Stimulated activated CD4-positive, alpha-beta T cell treated with anti-CD3 and anti-CD28 coated beads, TNF-alpha, amount 100 ng/mL, for 4 hours (primary cell): ENCODE data around the gene ERO1B.

Source experiments
- DNase-seq, 3 experiments: peaks; one replicate each; pipeline ENCODE4 v3.0.0-alpha.2; 2020; ENCODE audit warnings: low read depth in 3 of 3

Gene ERO1B

GRCh38 chr1:236297161-236297560, 15.4 kb upstream of the ERO1B start:
- no peak for DNase-seq

DNA sequence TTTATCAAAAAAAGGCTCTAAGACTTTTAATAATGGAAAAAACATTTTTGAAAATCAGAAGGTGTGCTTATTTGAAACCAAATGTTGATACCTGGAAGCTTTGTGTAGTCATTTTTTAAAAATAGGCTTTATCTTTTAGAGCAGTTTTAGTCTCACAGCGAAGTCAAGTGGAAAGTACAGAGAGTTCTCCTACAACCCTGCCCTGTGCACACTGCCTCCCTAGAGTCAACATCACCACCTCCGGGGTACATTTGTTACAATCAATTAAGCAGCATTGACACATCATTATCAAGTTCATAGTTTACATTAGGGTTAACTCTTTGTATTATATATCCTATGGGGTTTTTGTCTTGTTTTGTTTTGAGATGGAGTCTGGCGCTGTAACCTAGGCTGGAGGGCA, 10.7 kb upstream of the ERO1B start:
- DNase-seq, result no peak

- DNase-seq, result no peak
These were observed 7.9 kb upstream of the ERO1B start for GRCh38 chr1:236289492-236290131.

DNA sequence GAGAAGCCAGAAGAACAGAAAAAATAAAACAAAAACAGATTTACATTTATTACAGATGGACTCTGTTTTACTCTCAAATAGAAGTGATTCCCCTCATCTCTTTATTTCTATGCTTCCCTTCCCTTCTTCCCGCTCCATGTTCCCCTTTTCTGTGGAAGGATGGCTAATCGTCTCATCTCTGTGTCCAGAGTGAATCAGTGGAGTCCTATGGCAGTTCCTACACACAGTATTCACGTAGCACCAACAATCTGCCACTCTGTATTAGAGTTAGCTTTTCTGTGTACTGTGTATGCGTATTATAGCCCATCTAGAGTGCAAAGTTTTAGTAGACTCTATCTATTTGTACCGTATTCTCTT, 6.8 kb upstream of the ERO1B start:
- no peak for DNase-seq

- no peak for DNase-seq
These were observed 6.2 kb upstream of the ERO1B start for GRCh38 chr1:236287757-236288619.

DNA sequence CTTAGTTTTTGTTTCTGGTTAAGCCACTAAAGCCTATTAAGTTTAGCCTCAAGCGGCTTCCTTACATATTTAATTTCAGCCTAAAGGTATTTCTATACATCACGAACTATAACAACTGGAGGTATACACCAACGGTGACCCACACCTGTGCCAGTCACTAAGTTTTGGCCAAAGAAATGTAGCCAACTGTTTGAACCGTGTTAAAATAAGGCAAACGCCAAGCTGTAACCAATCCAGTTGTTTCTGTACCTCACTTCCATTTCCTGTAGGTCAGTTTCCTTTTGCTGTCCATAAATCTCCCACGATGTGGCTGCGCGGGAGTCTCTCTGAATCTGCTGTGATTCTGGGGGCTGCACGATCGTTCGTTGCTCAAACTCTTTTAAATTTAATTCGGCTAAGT, 5.6 kb upstream of the ERO1B start:
- no peak for DNase-seq

DNA sequence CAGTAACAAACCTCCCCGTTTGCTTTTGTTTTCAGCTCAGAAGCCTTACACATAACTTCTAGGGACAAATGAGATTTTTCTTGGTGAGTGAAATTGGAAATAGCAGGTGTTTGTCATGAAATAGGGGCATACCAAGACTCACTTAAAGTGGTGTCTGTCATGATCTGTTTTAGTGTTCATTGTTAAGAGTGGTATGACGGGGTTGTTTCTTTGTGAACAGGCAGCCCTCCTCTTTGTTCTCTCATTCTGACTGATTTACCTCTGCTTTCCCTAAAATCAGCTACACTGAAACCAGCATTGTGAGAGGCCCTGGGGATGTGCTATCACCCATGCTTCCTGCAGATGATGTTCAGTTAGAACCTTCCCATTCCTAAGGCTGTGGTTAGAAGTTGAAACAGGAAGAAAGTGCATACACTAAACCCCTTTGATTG, 2.5 kb upstream of the ERO1B start:
- DNase-seq, result no peak

GRCh38 chr1:236282719-236283118, 961 bp upstream of the ERO1B start:
- no peak for DNase-seq

GRCh38 chr1:236282425-236282716, 613 bp upstream of the ERO1B start:
- no peak for DNase-seq

- peak in 1 of 3 experiments; percentile 5 for DNase-seq
These were observed 532 bp downstream of the ERO1B start for GRCh38 chr1:236281198-236281653.

- peak in 1 of 3 experiments; percentile 5 for DNase-seq
These were observed 1.1 kb downstream of the ERO1B start for GRCh38 chr1:236280438-236281197.

- DNase-seq, result no peak
These were observed 6.2 kb downstream of the ERO1B start for GRCh38 chr1:236275586-236275985.

GRCh38 chr1:236275061-236275460, 6.7 kb downstream of the ERO1B start:
- DNase-seq, result no peak

DNA sequence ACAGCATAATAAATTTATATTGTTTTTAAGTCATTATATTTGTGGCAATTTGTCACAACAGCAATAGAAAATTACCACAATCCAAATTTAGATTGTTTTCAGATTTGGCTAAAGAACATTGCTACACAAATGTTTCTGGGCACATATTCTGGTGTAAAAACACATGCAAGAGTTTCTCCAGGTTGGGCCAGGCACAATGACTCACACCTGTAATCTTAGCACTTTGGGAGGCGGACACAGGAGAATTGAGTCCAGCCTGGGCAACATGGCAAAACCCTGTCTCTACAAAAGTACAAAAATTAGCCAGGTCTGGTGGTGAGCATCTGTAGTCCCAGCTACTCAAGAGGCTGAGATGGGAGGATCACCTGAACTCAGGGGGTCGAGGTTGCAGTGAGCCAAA, 8.4 kb downstream of the ERO1B start:
- no peak for DNase-seq

GRCh38 chr1:236269439-236269838, 12.3 kb downstream of the ERO1B start:
- no peak for DNase-seq

- DNase-seq, result no peak
These were observed 19.9 kb downstream of the ERO1B start for GRCh38 chr1:236261898-236262297.

DNA sequence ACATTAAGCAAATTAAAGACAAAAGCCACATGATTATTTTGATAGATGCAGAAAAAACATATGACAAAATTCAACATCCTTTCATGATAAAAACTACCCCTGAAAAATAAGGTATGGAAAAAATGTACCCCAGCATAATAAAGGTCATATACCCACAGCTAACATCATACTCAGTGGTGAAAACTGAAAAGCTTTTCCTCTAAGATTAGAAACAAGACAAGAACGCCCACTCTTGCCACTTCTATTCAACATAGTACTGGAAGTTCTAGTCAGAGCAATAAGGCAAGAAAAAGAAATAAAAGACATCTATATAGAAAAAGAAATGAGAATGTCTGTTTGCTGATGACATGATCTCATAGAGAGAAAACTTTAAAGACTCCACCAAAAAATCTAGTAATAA, 20.7 kb downstream of the ERO1B start:
- no peak for DNase-seq

GRCh38 chr1:236259043-236259442, 22.7 kb downstream of the ERO1B start:
- no peak for DNase-seq

DNA sequence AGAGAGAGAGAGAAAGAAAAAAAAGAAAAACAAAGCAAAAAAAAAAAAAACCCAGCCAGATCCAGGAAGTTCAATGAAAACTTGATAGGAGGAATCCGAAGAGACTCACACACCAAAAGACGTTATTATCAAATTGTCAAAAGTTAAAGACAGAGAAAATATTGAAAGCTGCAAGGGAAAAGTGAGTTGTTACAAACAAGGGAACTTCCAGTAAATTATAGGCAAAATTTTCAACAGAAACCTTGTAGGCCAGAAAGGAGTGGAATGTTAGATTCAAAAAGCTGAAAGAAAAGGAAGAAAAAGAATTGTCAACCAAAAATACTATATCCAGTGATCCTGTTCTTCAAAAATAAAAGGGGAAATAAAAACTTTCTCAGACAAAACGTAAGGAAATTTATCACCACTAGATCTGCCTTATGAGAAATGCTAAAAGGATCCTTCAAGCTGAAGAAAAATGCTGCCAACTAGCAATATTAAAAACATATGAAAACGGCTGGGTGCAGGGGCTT, 23.6 kb downstream of the ERO1B start:
- no peak for DNase-seq

DNA sequence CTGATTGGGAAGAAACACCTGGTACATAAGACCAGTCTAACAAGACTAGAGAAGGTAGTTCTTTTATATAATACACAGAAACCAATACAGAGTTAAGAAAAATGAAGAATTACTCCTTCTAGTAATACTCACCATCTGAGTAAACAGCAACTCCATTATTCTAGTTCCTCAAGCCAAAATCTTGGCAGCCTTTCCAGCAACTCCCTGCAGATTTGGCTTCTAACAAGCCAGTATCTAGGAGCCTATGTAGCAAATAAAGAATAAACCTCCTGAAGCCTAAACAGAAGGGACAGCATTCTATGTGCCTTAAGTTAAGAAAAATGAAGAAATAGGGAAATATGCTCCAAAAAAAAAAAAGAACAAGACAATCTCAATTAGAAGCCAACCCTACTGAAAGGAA, 24.5 kb downstream of the ERO1B start:
- no peak for DNase-seq

DNA sequence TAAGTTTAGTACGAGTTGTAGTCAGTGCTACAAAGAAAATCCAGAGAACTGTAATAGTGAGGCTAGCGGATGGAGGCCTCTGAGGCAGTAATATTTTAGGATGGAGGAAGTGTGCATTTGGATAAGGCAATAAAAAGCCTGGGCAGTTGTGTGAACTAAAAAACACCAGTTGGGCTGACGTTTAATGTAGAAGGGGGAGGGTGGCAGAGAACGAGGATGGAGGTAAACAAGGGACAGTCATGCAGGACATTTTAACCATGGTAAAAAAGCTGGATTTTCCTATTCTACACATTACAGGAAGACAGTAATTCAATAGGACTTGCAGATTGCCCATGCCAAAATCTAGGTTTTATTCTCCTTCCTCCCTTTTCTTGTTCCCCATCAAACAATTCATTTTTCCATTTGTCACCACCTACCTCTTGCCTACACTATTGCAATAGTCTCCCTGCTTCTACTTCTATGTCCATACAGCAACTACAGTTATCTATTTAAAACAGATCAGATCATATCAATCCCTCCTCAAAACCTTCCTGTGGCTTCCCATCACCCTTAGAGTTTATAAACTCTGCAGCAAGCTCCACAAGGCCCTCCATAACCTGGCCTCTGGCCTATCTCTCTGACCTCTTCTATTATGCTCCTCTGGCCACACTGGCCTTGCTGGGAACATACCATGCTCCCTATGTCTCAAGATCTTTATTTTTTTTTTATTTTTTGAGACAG, 27.7 kb downstream of the ERO1B start:
- DNase-seq, result no peak

- no peak for DNase-seq
These were observed 28.6 kb downstream of the ERO1B start for GRCh38 chr1:236253119-236253518.
